ENCODE results near the gene RBCK1.
A peak's percentile ranks its signal among the peaks of the same experiment; 100 is the strongest.

Gene RBCK1

DNA sequence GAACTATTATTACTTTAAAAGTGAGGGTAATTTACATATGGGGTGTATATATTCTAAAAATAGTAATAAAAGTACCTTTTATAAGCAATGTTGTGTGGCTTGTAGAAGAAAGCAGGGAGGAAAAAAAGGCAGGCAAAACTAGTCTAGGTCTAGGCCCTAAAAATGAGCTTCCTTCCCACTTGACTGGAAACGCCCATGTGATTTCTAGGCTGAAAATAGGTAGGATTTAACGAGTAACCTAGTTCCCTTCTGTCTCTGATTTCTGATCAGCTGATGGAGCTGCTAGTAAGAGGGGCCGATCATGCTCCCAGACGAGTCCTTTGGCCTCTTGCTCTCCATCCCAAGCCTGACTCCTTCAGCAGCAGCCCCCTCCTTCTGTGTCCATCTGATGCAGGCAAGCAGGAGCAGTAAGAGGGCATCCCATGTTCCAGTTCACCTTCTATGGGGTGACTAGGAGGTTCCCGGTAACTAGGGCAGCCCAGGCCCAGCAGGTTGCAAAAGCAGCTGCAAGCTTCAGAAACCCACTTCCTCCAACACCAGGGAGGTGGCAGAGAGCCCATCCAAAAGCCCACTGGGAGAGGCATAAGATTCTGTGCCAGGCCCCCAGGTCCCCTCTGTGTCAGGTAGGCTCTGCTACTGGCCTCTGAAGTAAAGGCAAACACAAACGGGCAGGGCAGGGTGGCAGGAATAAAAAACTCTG is 29.8 kb downstream of the RBCK1 start:
- H3K27ac ChIP-seq (ENCODE audit: low read depth, low read length, poor library complexity, severe bottlenecking), result no peak overlapping the region
- H3F3A ChIP-seq (ENCODE audit: insufficient read depth, low read length), result no peaks in the 10 kb centered on the region
- H3K36me3 ChIP-seq (ENCODE audit: insufficient read depth, low read length), result peaks cover 69% of the 10 kb centered on the region

DNA sequence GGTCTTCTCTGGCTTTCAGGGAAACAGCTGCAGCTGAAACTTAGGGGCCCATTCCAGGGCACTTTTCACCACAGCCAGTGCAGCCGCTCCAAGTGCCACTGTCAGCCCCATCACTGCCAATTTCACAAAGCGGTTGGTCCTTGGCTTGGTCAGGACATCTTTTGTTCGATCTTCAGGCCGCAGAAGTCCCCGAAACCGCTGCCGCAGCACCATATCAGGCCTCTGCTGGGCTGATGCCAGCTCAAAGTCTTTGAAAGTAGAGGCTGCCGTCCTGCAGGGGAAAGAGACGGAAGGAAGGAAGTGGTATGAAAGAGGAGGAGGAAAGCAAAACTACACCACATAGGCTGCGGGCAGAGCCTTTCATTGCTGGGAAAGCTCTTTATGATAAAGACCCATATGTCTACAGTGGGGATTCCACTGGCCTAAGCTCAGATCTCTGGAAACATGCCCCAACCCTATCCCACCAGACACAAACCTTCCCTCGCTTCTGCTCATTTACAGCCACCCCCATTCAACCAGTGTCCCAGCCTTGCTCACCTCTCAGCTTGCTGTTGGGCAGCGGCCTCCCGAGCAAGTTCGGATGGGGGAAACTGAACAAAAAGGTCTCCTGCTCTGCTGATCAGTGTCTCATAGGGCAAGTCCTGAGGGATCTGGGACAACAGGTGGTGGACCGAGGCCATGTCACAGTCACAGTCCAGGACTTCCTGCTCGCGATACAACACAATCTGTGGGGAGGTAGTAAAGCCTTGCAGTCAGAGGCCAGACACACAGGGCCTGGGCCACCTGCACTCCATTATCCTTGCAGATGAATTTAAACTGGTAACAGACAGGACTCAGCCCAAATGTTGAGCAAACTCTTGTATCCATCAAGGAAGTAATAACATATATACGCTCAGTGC is 30.7 kb downstream of the RBCK1 start:
- no peaks in the 10 kb centered on the region for H3K27me3 ChIP-seq (ENCODE audit: insufficient read depth, low read length)
- H3K9ac ChIP-seq (ENCODE audit: low read length), result peak overlapping the region; percentile 9; the same call in 1 of the 2 replicates
- H3F3A ChIP-seq (ENCODE audit: insufficient read depth, low read length), result no peaks in the 10 kb centered on the region
- peaks cover 22% of the 10 kb centered on the region for H3K4me1 ChIP-seq (ENCODE audit: insufficient read depth, low read length, severe bottlenecking)
- no peak for TF ChIP-seq EZH2 (IDR thresholded peaks at IDR 0.05; ENCODE audit: borderline replicate concordance, low read length)
- TF ChIP-seq, protein P1, sequence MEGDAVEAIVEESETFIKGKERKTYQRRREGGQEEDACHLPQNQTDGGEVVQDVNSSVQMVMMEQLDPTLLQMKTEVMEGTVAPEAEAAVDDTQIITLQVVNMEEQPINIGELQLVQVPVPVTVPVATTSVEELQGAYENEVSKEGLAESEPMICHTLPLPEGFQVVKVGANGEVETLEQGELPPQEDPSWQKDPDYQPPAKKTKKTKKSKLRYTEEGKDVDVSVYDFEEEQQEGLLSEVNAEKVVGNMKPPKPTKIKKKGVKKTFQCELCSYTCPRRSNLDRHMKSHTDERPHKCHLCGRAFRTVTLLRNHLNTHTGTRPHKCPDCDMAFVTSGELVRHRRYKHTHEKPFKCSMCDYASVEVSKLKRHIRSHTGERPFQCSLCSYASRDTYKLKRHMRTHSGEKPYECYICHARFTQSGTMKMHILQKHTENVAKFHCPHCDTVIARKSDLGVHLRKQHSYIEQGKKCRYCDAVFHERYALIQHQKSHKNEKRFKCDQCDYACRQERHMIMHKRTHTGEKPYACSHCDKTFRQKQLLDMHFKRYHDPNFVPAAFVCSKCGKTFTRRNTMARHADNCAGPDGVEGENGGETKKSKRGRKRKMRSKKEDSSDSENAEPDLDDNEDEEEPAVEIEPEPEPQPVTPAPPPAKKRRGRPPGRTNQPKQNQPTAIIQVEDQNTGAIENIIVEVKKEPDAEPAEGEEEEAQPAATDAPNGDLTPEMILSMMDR (IDR thresholded peaks at IDR 0.05; ENCODE audit: low read length), result no peak
- no peak overlapping the region for H3K4me3 ChIP-seq (ENCODE audit: low read depth, low read length, poor library complexity, severe bottlenecking)
- no peak overlapping the region for H2AFZ ChIP-seq (ENCODE audit: low read length)
- peak overlapping the region; percentile 55 for H3K4me2 ChIP-seq (ENCODE audit: low read length)
- peak overlapping the region; percentile 45 for H3K27ac ChIP-seq (ENCODE audit: low read depth, low read length, poor library complexity, severe bottlenecking)
- H3K36me3 ChIP-seq (ENCODE audit: insufficient read depth, low read length), result peaks cover 67% of the 10 kb centered on the region
- H3K9me3 ChIP-seq (ENCODE audit: low read length), result no peaks in the 10 kb centered on the region
- no peaks in the 10 kb centered on the region for H4K20me1 ChIP-seq (ENCODE audit: insufficient read depth, low read length)
- no peaks in the 10 kb centered on the region for H3K9me2 ChIP-seq (ENCODE audit: low read depth, low read length)
- H3K79me2 ChIP-seq (ENCODE audit: insufficient read depth, low read length), result no peaks in the 10 kb centered on the region

More for the DNA sequence above, 29.8 kb downstream of the RBCK1 start:
- H3K4me3 ChIP-seq (ENCODE audit: low read depth, low read length, poor library complexity, severe bottlenecking), result no peak overlapping the region
- H3K4me2 ChIP-seq (ENCODE audit: low read length), result no peak overlapping the region; the same call in 1 of the 2 replicates
- H3K79me2 ChIP-seq (ENCODE audit: insufficient read depth, low read length), result no peaks in the 10 kb centered on the region
- H2AFZ ChIP-seq (ENCODE audit: low read length), result no peak overlapping the region
- H4K20me1 ChIP-seq (ENCODE audit: insufficient read depth, low read length), result no peaks in the 10 kb centered on the region
- H3K27me3 ChIP-seq (ENCODE audit: insufficient read depth, low read length), result no peaks in the 10 kb centered on the region
- H3K4me1 ChIP-seq (ENCODE audit: insufficient read depth, low read length, severe bottlenecking), result peaks cover 28% of the 10 kb centered on the region
- no peaks in the 10 kb centered on the region for H3K9me3 ChIP-seq (ENCODE audit: low read length)
- H3K9me2 ChIP-seq (ENCODE audit: low read depth, low read length), result no peaks in the 10 kb centered on the region
- TF ChIP-seq, protein P1 (IDR thresholded peaks at IDR 0.05; ENCODE audit: low read length), result no peak
- no peak for TF ChIP-seq EZH2 (IDR thresholded peaks at IDR 0.05; ENCODE audit: borderline replicate concordance, low read length)
- H3K9ac ChIP-seq (ENCODE audit: low read length), result no peak overlapping the region; the same call in 1 of the 2 replicates

DNA sequence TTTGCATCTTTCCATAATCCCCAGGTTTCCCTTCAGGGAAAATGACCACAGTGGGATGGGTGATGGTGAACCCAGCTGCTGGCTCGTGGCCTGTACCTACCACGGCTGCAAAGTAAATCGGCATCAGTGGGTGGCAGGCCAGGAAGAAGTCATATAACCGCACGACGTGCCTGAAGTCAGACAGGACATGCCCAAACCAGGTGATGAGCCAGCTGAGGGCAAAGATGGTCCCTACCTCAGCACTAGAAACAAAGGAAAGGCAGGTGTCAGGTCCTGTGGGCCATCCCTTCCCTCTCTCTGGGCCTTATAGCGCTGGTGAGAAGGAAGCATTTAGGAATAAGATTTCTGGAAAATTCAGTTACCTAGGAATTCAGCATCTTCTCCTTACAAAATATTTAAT is 32.0 kb downstream of the RBCK1 start:
- H3K4me2 ChIP-seq (ENCODE audit: low read length), result no peak overlapping the region
- peaks cover 77% of the 10 kb centered on the region for H3K36me3 ChIP-seq (ENCODE audit: insufficient read depth, low read length)
- no peaks in the 10 kb centered on the region for H3K9me3 ChIP-seq (ENCODE audit: low read length)
- no peaks in the 10 kb centered on the region for H3K9me2 ChIP-seq (ENCODE audit: low read depth, low read length)
- no peak overlapping the region for H3K27ac ChIP-seq (ENCODE audit: low read depth, low read length, poor library complexity, severe bottlenecking)
- no peak overlapping the region for H3K4me3 ChIP-seq (ENCODE audit: low read depth, low read length, poor library complexity, severe bottlenecking)
- H2AFZ ChIP-seq (ENCODE audit: low read length), result no peak overlapping the region
- TF ChIP-seq, protein P1 (IDR thresholded peaks at IDR 0.05; ENCODE audit: low read length), result no peak
- no peak for TF ChIP-seq EZH2 (IDR thresholded peaks at IDR 0.05; ENCODE audit: borderline replicate concordance, low read length)
- no peaks in the 10 kb centered on the region for H4K20me1 ChIP-seq (ENCODE audit: insufficient read depth, low read length)
- H3K4me1 ChIP-seq (ENCODE audit: insufficient read depth, low read length, severe bottlenecking), result peaks cover 22% of the 10 kb centered on the region
- no peak overlapping the region for H3K9ac ChIP-seq (ENCODE audit: low read length)
- no peaks in the 10 kb centered on the region for H3K79me2 ChIP-seq (ENCODE audit: insufficient read depth, low read length)
- no peaks in the 10 kb centered on the region for H3K27me3 ChIP-seq (ENCODE audit: insufficient read depth, low read length)
- no peaks in the 10 kb centered on the region for H3F3A ChIP-seq (ENCODE audit: insufficient read depth, low read length)
